NOMO-1 (cell line): ENCODE results near the gene CASQ2.

Experiments
- DNase-seq, 2 experiments: peaks; one replicate each; lab custom pipeline; 2025; ENCODE audit not compliant: unreplicated experiment in 2 of 2; lab: John Stamatoyannopoulos, UW

CASQ2 gene

GRCh38 chr1:115668579-115668978 is 99.9 kb downstream of the CASQ2 start:
- peak in 1 of 2 experiments; percentile 6 for DNase-seq

GRCh38 chr1:115666702-115667101 is 101.8 kb downstream of the CASQ2 start:
- no peak for DNase-seq

GRCh38 chr1:115666206-115666605 is 102.3 kb downstream of the CASQ2 start:
- DNase-seq, result no peak

GRCh38 chr1:115665319-115666096 is 103.0 kb downstream of the CASQ2 start:
- no peak for DNase-seq

GRCh38 chr1:115661157-115661556 is 107.4 kb downstream of the CASQ2 start:
- no peak for DNase-seq

GRCh38 chr1:115660151-115660550 is 108.4 kb downstream of the CASQ2 start:
- DNase-seq, result no peak

- DNase-seq, result no peak
These were observed 109.9 kb downstream of the CASQ2 start for GRCh38 chr1:115658646-115659045.

- DNase-seq, result no peak
These were observed 111.9 kb downstream of the CASQ2 start for GRCh38 chr1:115656461-115657077.

- no peak for DNase-seq
These were observed 112.6 kb downstream of the CASQ2 start for GRCh38 chr1:115655916-115656315.

GRCh38 chr1:115655306-115655663 is 113.2 kb downstream of the CASQ2 start:
- no peak for DNase-seq

GRCh38 chr1:115654663-115655305 is 113.7 kb downstream of the CASQ2 start:
- peak in 1 of 2 experiments; percentile 24 for DNase-seq

- DNase-seq, result no peak
These were observed 114.4 kb downstream of the CASQ2 start for GRCh38 chr1:115654125-115654524.

GRCh38 chr1:115652236-115652788 is 116.2 kb downstream of the CASQ2 start:
- DNase-seq, result no peak

- no peak for DNase-seq
These were observed 117.1 kb downstream of the CASQ2 start for GRCh38 chr1:115651391-115651790.

GRCh38 chr1:115650961-115651360 is 117.6 kb downstream of the CASQ2 start:
- DNase-seq, result no peak
